ENCODE data around the gene MMP15. TPM values are rescaled to one million over a fixed set of nuclear protein-coding genes. Genes with fewer than 3 reads are reported as not detected.
"Not testable (repeated sequence)": the region's sequence is repeated elsewhere in the genome, so short reads cannot be mapped to it uniquely, and the experiment has no call there.

MMP15 gene
- total and polyA plus RNA-seq, 8 donors: 8.1 to 140 (median 22.2) TPM

DNA sequence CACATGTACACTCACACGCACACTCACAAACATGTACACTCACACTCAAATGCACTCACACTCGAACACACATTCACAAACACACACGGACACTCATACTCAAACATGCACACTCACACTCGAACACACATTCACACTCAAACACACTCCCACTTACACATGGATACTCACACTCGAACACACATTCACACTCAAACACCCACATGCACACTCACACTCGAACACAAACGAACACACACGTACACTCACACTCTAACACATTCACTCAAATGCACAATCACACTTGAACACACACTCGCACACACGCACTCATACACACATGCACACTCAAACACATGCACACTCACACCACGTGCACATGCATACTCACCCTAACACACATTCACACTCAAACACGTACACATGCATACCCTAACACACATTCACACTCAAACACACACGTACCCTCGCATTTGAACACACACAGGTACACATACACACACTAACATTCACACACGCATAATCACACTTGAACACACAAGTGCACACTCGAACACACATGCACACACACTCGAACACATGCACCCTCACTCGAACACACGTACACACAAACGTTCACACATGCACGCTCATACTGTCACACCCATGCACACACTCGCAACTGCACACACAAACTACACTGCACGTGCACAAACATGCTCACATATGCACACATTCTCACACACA is 61.8 kb downstream of the MMP15 start:
- peaks cover 0 to 4% (median 0%) of the 10 kb centered on the region in 3 donors for H3K27me3 ChIP-seq
- TF ChIP-seq EP300 (IDR thresholded peaks at IDR 0.05) (no peak), POLR2AphosphoS5 (IDR thresholded peaks at IDR 0.05) (no peak), POLR2A (IDR thresholded peaks at IDR 0.05) (no peak)
- TF ChIP-seq, protein P1, sequence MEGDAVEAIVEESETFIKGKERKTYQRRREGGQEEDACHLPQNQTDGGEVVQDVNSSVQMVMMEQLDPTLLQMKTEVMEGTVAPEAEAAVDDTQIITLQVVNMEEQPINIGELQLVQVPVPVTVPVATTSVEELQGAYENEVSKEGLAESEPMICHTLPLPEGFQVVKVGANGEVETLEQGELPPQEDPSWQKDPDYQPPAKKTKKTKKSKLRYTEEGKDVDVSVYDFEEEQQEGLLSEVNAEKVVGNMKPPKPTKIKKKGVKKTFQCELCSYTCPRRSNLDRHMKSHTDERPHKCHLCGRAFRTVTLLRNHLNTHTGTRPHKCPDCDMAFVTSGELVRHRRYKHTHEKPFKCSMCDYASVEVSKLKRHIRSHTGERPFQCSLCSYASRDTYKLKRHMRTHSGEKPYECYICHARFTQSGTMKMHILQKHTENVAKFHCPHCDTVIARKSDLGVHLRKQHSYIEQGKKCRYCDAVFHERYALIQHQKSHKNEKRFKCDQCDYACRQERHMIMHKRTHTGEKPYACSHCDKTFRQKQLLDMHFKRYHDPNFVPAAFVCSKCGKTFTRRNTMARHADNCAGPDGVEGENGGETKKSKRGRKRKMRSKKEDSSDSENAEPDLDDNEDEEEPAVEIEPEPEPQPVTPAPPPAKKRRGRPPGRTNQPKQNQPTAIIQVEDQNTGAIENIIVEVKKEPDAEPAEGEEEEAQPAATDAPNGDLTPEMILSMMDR (IDR thresholded peaks at IDR 0.05): no peak
- no peak for DNase-seq
- intact Hi-C loops (cut with DNase I; ENCODE audit: low total_unique reads): no loop called here
- no peak overlapping the region for H3K27ac ChIP-seq
- no peak overlapping the region for H3K4me3 ChIP-seq
- H3K4me1 ChIP-seq: no peaks in the 10 kb centered on the region
- 88 to 97% (median 90%) methylated on average over 23 of the region's 23 CpGs for WGBS, 5 donors
- H3K36me3 ChIP-seq: no peaks in the 10 kb centered on the region
- H3K9me3 ChIP-seq: no peaks in the 10 kb centered on the region

DNA sequence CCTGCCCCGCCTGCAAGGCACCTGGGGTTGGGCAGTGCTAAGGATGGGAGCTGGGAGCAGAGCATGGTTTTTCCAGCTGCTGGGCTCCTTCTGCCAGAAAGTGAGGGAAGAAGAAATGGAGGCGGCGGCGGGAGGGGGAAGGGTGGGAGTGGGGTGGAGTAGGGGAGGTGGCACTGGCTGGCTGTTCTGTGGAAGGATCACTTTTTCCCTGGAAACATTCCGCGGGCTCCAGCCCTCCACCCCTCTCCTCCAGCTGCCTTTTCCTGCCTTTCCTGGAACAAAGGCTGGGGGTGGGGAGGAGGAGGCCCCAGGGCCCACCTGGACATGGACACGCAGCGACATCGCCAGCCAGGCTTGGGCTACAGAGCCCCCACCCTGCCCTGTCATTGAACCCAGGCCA is 62.5 kb downstream of the MMP15 start:
- intact Hi-C loops (cut with DNase I; ENCODE audit: low total_unique reads): no loop called here
- H3K4me1 ChIP-seq: no peaks in the 10 kb centered on the region
- no peak for DNase-seq
- TF ChIP-seq EP300 (IDR thresholded peaks at IDR 0.05) (no peak), POLR2AphosphoS5 (IDR thresholded peaks at IDR 0.05) (no peak), POLR2A (IDR thresholded peaks at IDR 0.05) (no peak)
- TF ChIP-seq, protein P1 (IDR thresholded peaks at IDR 0.05): no peak
- no peak overlapping the region for H3K4me3 ChIP-seq
- no peaks in the 10 kb centered on the region for H3K9me3 ChIP-seq
- H3K36me3 ChIP-seq: no peaks in the 10 kb centered on the region
- H3K27me3 ChIP-seq: peaks cover 0 to 4% (median 0%) of the 10 kb centered on the region in 3 donors
- H3K27ac ChIP-seq: no peak overlapping the region
- WGBS, 5 donors: 32 to 60% (median 47%) methylated on average over 6 to 9 of the region's 9 CpGs

DNA sequence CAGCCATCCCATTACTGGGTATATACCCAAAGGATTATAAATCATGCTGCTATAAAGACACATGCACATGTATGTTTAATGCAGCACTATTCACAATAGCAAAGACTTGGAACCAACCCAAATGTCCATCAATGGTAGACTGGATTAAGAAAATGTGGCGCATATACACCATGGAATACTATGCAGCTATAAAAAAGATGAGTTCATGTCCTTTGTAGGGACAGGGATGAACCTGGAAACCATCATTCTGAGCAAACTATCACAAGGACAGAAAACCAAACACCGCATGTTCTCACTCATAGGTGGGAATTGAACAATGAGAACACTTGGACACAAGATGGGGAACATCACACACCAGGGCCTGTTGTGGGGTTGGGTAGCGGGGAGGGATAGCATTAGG is 64.8 kb downstream of the MMP15 start:
- 94 to 99% (median 96%) methylated on average over 3 of the region's 3 CpGs for WGBS, 5 donors
- intact Hi-C loops (cut with DNase I; ENCODE audit: low total_unique reads): not testable (repeated sequence)

DNA sequence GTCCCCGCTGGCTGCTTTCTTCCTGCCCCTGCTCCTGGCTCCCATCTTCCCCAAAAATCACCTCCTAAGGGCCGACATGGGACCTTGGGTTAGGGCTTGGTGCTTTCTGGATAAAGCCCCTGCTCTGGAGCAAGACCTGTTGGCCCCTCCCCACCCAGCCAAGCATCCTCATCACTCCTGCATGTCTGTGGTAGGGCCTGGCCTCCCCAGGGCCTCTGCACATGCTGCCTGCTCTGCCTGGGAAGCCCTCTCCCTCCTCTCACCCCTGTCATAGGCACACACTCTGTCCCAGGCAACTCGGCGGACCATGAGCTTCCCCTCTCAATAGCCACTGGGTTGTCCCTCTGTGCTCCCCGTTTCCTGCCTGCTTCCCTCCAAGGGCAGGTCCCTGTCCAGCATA is 68.5 kb downstream of the MMP15 start:
- H3K4me3 ChIP-seq: no peak overlapping the region
- H3K27me3 ChIP-seq: peaks cover 0 to 14% (median 0%) of the 10 kb centered on the region in 3 donors
- no peaks in the 10 kb centered on the region for H3K9me3 ChIP-seq
- no peak for TF ChIP-seq POLR2A (IDR thresholded peaks at IDR 0.05)
- TF ChIP-seq, protein P1 (IDR thresholded peaks at IDR 0.05): no peak
- TF ChIP-seq POLR2AphosphoS5 (IDR thresholded peaks at IDR 0.05): no peak
- TF ChIP-seq EP300 (IDR thresholded peaks at IDR 0.05): no peak
- 82 to 85% (median 83%) methylated on average over 5 of the region's 5 CpGs for WGBS, 5 donors
- no peak for DNase-seq
- H3K27ac ChIP-seq: no peak overlapping the region
- H3K36me3 ChIP-seq: no peaks in the 10 kb centered on the region
- peaks cover 0 to 7% (median 0%) of the 10 kb centered on the region in 4 donors for H3K4me1 ChIP-seq
- intact Hi-C loops (cut with DNase I; ENCODE audit: low total_unique reads): no loop called here

More for the DNA sequence above, 64.8 kb downstream of the MMP15 start:
- H3K27me3 ChIP-seq, H3K4me3 ChIP-seq, H3K36me3 ChIP-seq, H3K9me3 ChIP-seq, H3K27ac ChIP-seq, H3K4me1 ChIP-seq, DNase-seq: not testable (repeated sequence)

Measured in stomach (tissue), 9 donors.